Small intestine (tissue), 7 donors: ENCODE measurements around the gene ZNF32. TPM values are rescaled to one million over a fixed set of nuclear protein-coding genes. Genes with fewer than 3 reads are reported as not detected.

Experiments used
- DNase-seq, 2 donors: peaks; one replicate each; pipeline versions ENCODE4 v3.0.0 to v3.0.0-alpha.2; 2013
- FAIRE-seq: peaks from 2 replicates; lab custom pipeline; 2012; peaks lifted over from hg19 to GRCh38; lab: Jason Lieb, UNC
- H3K27ac ChIP-seq, 3 donors: one replicate each; pipeline ENCODE4 v1.5.1; 2013; ENCODE audit warnings: low read length in 2 of 3, mild to moderate bottlenecking in 2 of 3, control low read depth in 1 of 3, inconsistent platforms in 1 of 3, low read depth in 1 of 3, moderate library complexity in 1 of 3
- H3K27me3 ChIP-seq, 3 donors: one replicate each; pipeline ENCODE4 v1.6.1; 2013; ENCODE audit warnings: low read length in 3 of 3, inconsistent platforms in 1 of 3; ENCODE audit not compliant: control insufficient read depth in 3 of 3, insufficient read depth in 3 of 3
- H3K36me3 ChIP-seq, 3 donors: one replicate each; pipeline ENCODE4 v1.6.1; 2013; ENCODE audit warnings: low read length in 3 of 3, inconsistent platforms in 1 of 3, low read depth in 1 of 3, mild to moderate bottlenecking in 1 of 3, moderate library complexity in 1 of 3; ENCODE audit not compliant: control insufficient read depth in 3 of 3, insufficient read depth in 2 of 3
- H3K4me1 ChIP-seq, 3 donors: one replicate each; pipeline ENCODE4 v1.6.1; 2013; ENCODE audit warnings: low read length in 2 of 3, inconsistent platforms in 1 of 3, low read depth in 1 of 3, mild to moderate bottlenecking in 1 of 3, moderate library complexity in 1 of 3; ENCODE audit not compliant: control insufficient read depth in 3 of 3, insufficient read depth in 2 of 3
- H3K4me3 ChIP-seq, 3 donors: one replicate each; pipeline ENCODE4 v1.5.1; 2013; ENCODE audit warnings: low read length in 3 of 3, control low read depth in 1 of 3, inconsistent platforms in 1 of 3, low read depth in 1 of 3, mild to moderate bottlenecking in 1 of 3, moderate library complexity in 1 of 3
- H3K9me3 ChIP-seq, 2 donors: one replicate each; pipeline ENCODE4 v1.6.1; 2013; ENCODE audit warnings: low read depth in 1 of 2, low read length in 1 of 2; ENCODE audit not compliant: control insufficient read depth in 2 of 2, insufficient read depth in 1 of 2
- WGBS, 3 donors: extraction: QIAGEN DNeasy Blood & Tissue Kit; methylation state at CpG; one replicate each; pipeline ENCODE4 v1.1.7; 2013; 5-methylcytosine and 5-hydroxymethylcytosine counted together
- polyA plus RNA-seq, 4 donors: library from polyadenylated mRNA; stranded (reverse) in 3 of 4; unstranded in 1 of 4; fragments of 200-250 nt in 3 of 4; fragments of 120-200 nt in 1 of 4; gene quantifications; one replicate each; pipeline versions ENCODE4 v1.2.1 to v1.2.3, GENCODE V29; 2013
- donor health status: healthy with polysubstance abuse.
- donor health status: control.
- donor health status: control.
- donor health status: Bipolar disorder and iron deficiency.
- donor health status: healthy.

ZNF32 gene
- polyA plus RNA-seq, 4 donors = 23.5 to 31.1 (median 29.0) TPM

GRCh38 chr10:43596546-43596945 lies 52.1 kb downstream of the ZNF32 start:
- no peak for DNase-seq
- Histone ChIP-seq H3K9me3 (peaks cover 0 to 11% of the 10 kb centered on the region in 2 donors), H3K27ac (no peak overlapping the region), H3K4me3 (no peak overlapping the region), H3K27me3 (no peaks in the 10 kb centered on the region), H3K36me3 (no peaks in the 10 kb centered on the region), H3K4me1 (peaks cover 2 to 17% (median 7%) of the 10 kb centered on the region in 3 donors)
- 79 to 89% (median 89%) methylated on average over 4 of the region's 4 CpGs for WGBS, 3 donors
- no peak for FAIRE-seq

GRCh38 chr10:43595739-43596298 lies 52.9 kb downstream of the ZNF32 start:
- H3K27me3 ChIP-seq = no peaks in the 10 kb centered on the region
- no peaks in the 10 kb centered on the region for H3K36me3 ChIP-seq
- no peak overlapping the region for H3K27ac ChIP-seq
- no peak overlapping the region for H3K4me3 ChIP-seq
- DNase-seq (no peak), FAIRE-seq (no peak)
- H3K4me1 ChIP-seq = peaks cover 2 to 17% (median 7%) of the 10 kb centered on the region in 3 donors
- WGBS, 3 donors = 59 to 81% (median 71%) methylated on average over 7 of the region's 7 CpGs
- peaks cover 0 to 13% of the 10 kb centered on the region in 2 donors for H3K9me3 ChIP-seq

GRCh38 chr10:43594944-43595589 lies 53.6 kb downstream of the ZNF32 start:
- H3K4me1 ChIP-seq = peaks cover 2 to 17% (median 7%) of the 10 kb centered on the region in 3 donors
- H3K27me3 ChIP-seq = no peaks in the 10 kb centered on the region
- FAIRE-seq (no peak), DNase-seq (peak; percentile 73 to 75)
- no peaks in the 10 kb centered on the region for H3K36me3 ChIP-seq
- 4 to 7% (median 7%) methylated on average over 8 of the region's 8 CpGs for WGBS, 3 donors
- H3K27ac ChIP-seq = peak overlapping the region in 1 of 3 donors; percentile 59
- peak overlapping the region in 2 of 3 donors; percentile 12 to 33 for H3K4me3 ChIP-seq
- H3K9me3 ChIP-seq = peaks cover 0 to 13% of the 10 kb centered on the region in 2 donors

Other genes with a start within 250 kb of the ZNF32 start
- gene HNRNPF, start 239.7 kb downstream of the ZNF32 start, polyA plus RNA-seq = 100 to 1,000 TPM; 138 to 241 (median 176) TPM
- 10 to 100 TPM in 3 of 4 donors, 1 to 10 TPM in 1; 5.0 to 17.4 (median 11.6) TPM for gene ZNF487, start 211.8 kb downstream of the ZNF32 start, polyA plus RNA-seq
- 1 to 10 TPM in 2 of 4 donors, under 1 TPM in 1, not detected in 1; 0.54 to 9.4 (median 2.6) TPM for gene ZNF239, start 74.3 kb downstream of the ZNF32 start, polyA plus RNA-seq
- gene ZNF485, start 42.4 kb downstream of the ZNF32 start, polyA plus RNA-seq = 1 to 10 TPM in 3 of 4 donors, under 1 TPM in 1; 0.81 to 8.0 (median 1.9) TPM